ENCODE measurements around the gene NDUFA9. TPM values are rescaled to one million over a fixed set of nuclear protein-coding genes. Genes with fewer than 3 reads are reported as not detected.

NDUFA9 gene
- total RNA-seq, 1 experiment from 2014 or later = 97.8 TPM

DNA sequence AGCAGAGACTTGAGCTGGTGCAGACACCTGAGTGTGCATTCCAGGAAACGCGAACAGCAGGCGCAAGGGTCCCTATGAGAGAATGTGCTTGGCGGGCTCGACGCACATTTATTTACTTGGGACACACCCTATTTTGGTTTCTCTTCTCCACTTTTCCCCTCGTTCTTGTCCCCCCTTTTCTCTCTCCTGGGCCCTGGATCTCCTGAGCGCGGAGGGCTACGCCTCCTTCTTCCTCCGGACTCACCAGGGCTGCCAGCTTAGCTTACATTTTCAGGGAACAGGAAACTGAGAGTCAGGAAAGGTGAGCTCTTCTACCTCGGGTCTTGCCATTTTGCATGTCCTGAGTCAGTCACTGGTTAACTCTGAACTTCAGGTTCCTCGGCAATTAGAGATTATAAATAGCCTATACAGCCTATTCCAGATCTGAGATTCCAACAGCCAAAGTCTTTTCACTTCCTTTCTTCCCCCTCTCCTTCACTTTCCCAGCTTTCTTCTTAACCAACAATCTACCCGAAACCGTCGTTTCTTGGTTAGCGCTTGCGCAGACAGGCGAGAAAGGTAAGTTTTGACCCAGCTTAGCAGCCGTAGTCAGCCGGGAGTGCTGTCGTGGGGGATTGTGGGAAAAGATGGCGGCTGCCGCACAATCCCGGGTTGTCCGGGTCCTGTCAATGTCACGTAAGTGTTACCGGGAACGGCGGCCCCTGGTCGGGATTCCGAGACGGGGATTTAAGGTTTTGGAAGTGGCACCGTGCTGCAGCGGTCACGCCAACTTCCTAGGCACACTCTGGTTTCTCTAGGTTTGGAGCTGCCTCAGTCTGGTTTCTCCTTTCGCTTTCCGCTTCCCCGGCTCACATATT lies at the start of gene NDUFA9, which contains the start of gene AKAP3 (continued):
- TF ChIP-seq ATF6 (CRISPR knock-in tag; IDR thresholded peaks at IDR 0.05) = no peak
- TF ChIP-seq ATF3 (CRISPR knock-in tag; conservative IDR thresholded peaks at IDR 0.05) = no peak
- TF ChIP-seq ZNF263 (CRISPR knock-in tag; IDR thresholded peaks at IDR 0.05; ENCODE audit: low read depth) = no peak
- peak; percentile 54; the same call in 1 of the 2 replicates for TF ChIP-seq SP1 (CRISPR knock-in tag; conservative IDR thresholded peaks at IDR 0.05)
- no peak for TF ChIP-seq IRF1 (CRISPR knock-in tag; IDR thresholded peaks at IDR 0.05)
- TF ChIP-seq TEAD1 (CRISPR knock-in tag; IDR thresholded peaks at IDR 0.05) = 0 out of 2 replicates have a peak, but pooled peaks have one; percentile 32
- TF ChIP-seq, protein P1, sequence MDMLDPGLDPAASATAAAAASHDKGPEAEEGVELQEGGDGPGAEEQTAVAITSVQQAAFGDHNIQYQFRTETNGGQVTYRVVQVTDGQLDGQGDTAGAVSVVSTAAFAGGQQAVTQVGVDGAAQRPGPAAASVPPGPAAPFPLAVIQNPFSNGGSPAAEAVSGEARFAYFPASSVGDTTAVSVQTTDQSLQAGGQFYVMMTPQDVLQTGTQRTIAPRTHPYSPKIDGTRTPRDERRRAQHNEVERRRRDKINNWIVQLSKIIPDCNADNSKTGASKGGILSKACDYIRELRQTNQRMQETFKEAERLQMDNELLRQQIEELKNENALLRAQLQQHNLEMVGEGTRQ (CRISPR knock-in tag; IDR thresholded peaks at IDR 0.05) = peak; percentile 59
- TF ChIP-seq, protein P2, sequence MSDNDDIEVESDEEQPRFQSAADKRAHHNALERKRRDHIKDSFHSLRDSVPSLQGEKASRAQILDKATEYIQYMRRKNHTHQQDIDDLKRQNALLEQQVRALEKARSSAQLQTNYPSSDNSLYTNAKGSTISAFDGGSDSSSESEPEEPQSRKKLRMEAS (CRISPR knock-in tag; IDR thresholded peaks at IDR 0.05) = 0 out of 2 replicates have a peak, but pooled peaks have one; percentile 15
- TF ChIP-seq, protein P3, sequence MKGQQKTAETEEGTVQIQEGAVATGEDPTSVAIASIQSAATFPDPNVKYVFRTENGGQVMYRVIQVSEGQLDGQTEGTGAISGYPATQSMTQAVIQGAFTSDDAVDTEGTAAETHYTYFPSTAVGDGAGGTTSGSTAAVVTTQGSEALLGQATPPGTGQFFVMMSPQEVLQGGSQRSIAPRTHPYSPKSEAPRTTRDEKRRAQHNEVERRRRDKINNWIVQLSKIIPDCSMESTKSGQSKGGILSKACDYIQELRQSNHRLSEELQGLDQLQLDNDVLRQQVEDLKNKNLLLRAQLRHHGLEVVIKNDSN (CRISPR knock-in tag; IDR thresholded peaks at IDR 0.05) = peak; percentile 59; the same call in 1 of the 2 replicates
- TF ChIP-seq ZNF219 (CRISPR knock-in tag; IDR thresholded peaks at IDR 0.05; ENCODE audit: borderline replicate concordance) = no peak
- TF ChIP-seq TCF7 (CRISPR knock-in tag; IDR thresholded peaks at IDR 0.05; ENCODE audit: low read depth) = no peak
- TF ChIP-seq, protein P4, sequence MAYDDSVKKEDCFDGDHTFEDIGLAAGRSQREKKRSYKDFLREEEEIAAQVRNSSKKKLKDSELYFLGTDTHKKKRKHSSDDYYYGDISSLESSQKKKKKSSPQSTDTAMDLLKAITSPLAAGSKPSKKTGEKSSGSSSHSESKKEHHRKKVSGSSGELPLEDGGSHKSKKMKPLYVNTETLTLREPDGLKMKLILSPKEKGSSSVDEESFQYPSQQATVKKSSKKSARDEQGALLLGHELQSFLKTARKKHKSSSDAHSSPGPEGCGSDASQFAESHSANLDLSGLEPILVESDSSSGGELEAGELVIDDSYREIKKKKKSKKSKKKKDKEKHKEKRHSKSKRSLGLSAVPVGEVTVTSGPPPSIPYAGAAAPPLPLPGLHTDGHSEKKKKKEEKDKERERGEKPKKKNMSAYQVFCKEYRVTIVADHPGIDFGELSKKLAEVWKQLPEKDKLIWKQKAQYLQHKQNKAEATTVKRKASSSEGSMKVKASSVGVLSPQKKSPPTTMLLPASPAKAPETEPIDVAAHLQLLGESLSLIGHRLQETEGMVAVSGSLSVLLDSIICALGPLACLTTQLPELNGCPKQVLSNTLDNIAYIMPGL (CRISPR knock-in tag; IDR thresholded peaks at IDR 0.05) = no peak
- TF ChIP-seq IRF2 (CRISPR knock-in tag; IDR thresholded peaks at IDR 0.05; ENCODE audit: borderline replicate concordance, low read depth) = no peak

GRCh38 chr12:4603421-4603820 lies 45.5 kb upstream of the NDUFA9 start:
- peaks cover 21% of the 10 kb centered on the region for H3K27me3 Mint-ChIP-seq (ENCODE audit: low read depth)
- POLR2A ChIA-PET = no interaction called here
- H3K9me3 Mint-ChIP-seq = no peaks in the 10 kb centered on the region
- H3K4me1 Mint-ChIP-seq = peaks cover 3% of the 10 kb centered on the region; the same call in 1 of the 2 replicates
- no peak overlapping the region for H3K27ac Mint-ChIP-seq
- H3K4me3 Mint-ChIP-seq = no peak overlapping the region
- ATAC-seq = no peak
- CTCF ChIA-PET = interaction anchor here (2.1 to 2.5 kb wide), 2 partner anchors 11 to 255 kb away, joined by 9 to 38 read pairs; no protein-coding TSS in a partner anchor
- DNase-seq (ENCODE audit: low spot score) = no peak
- no peaks in the 10 kb centered on the region for H3K36me3 Mint-ChIP-seq
- TF ChIP-seq, protein P5, sequence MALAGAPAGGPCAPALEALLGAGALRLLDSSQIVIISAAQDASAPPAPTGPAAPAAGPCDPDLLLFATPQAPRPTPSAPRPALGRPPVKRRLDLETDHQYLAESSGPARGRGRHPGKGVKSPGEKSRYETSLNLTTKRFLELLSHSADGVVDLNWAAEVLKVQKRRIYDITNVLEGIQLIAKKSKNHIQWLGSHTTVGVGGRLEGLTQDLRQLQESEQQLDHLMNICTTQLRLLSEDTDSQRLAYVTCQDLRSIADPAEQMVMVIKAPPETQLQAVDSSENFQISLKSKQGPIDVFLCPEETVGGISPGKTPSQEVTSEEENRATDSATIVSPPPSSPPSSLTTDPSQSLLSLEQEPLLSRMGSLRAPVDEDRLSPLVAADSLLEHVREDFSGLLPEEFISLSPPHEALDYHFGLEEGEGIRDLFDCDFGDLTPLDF (CRISPR knock-in tag; IDR thresholded peaks at IDR 0.05) = no peak
- TF ChIP-seq JUN (CRISPR knock-in tag; IDR thresholded peaks at IDR 0.05) = no peak
- TF ChIP-seq, protein P6, sequence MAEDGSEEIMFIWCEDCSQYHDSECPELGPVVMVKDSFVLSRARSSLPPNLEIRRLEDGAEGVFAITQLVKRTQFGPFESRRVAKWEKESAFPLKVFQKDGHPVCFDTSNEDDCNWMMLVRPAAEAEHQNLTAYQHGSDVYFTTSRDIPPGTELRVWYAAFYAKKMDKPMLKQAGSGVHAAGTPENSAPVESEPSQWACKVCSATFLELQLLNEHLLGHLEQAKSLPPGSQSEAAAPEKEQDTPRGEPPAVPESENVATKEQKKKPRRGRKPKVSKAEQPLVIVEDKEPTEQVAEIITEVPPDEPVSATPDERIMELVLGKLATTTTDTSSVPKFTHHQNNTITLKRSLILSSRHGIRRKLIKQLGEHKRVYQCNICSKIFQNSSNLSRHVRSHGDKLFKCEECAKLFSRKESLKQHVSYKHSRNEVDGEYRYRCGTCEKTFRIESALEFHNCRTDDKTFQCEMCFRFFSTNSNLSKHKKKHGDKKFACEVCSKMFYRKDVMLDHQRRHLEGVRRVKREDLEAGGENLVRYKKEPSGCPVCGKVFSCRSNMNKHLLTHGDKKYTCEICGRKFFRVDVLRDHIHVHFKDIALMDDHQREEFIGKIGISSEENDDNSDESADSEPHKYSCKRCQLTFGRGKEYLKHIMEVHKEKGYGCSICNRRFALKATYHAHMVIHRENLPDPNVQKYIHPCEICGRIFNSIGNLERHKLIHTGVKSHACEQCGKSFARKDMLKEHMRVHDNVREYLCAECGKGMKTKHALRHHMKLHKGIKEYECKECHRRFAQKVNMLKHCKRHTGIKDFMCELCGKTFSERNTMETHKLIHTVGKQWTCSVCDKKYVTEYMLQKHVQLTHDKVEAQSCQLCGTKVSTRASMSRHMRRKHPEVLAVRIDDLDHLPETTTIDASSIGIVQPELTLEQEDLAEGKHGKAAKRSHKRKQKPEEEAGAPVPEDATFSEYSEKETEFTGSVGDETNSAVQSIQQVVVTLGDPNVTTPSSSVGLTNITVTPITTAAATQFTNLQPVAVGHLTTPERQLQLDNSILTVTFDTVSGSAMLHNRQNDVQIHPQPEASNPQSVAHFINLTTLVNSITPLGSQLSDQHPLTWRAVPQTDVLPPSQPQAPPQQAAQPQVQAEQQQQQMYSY (CRISPR knock-in tag; IDR thresholded peaks at IDR 0.05) = no peak
- TF ChIP-seq ATF3 (CRISPR knock-in tag; conservative IDR thresholded peaks at IDR 0.05) = no peak
- TF ChIP-seq ESRRA (CRISPR knock-in tag; IDR thresholded peaks at IDR 0.05; ENCODE audit: borderline replicate concordance) = no peak
- TF ChIP-seq, protein P7, sequence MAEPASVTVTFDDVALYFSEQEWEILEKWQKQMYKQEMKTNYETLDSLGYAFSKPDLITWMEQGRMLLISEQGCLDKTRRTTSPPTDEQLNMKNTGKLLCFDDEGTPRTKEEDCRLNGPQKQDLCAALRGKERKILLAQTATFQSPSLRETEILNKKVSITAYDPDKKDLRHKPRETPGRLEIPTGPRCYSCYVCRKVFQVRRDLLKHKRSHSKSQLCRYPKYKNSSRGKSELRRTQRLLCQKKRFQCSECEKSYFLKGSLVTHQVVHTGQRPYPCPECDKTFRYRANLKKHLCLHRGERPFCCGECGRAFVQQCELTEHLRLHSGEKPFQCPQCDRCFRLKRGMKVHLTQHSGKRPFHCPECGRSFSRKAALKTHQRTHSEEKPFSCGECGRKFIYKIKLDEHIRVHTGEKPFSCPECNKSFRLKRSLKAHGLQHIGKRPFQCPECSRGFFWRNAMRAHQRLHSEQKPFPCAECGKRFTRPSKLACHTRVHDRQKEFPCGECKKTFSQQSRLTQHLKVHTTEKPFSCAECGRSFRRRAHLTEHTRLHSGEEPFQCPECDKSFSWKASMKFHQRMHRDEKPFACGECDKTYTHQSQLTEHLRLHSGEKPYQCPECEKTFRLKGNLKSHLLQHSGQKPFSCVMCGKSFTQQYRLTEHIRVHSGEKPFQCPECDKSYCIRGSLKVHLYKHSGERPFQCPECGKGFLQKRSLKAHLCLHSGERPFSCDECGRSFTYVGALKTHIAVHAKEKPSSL (CRISPR knock-in tag; conservative IDR thresholded peaks at IDR 0.05) = no peak

Data from WTC11 (cell line).